Esophagus mucosa (tissue), 1 donor: ENCODE measurements around the gene STAMBP. TPM values are rescaled to one million over a fixed set of nuclear protein-coding genes. Genes with fewer than 3 reads are reported as not detected.

Experiments
- ATAC-seq: fragments of 200-7000 bp; cut with Tn5 transposase; one replicate; pipeline ENCODE4 v1.9.1; 2020
- total RNA-seq: library from RNA; stranded (reverse); gene quantifications from one replicate; pipeline ENCODE4 v1.2.4, GENCODE V29; 2023
- donor health status: DM: yes; HTN: yes; CAD: no.

STAMBP gene
- total RNA-seq, 1 donor from 2014 or later, result 33.5 TPM

- ATAC-seq, result no peak
Measured at GRCh38 chr2:73908689-73909652, 80.2 kb downstream of the STAMBP start.

- no peak for ATAC-seq
Measured at GRCh38 chr2:73910873-73911547, 82.2 kb downstream of the STAMBP start.

DNA sequence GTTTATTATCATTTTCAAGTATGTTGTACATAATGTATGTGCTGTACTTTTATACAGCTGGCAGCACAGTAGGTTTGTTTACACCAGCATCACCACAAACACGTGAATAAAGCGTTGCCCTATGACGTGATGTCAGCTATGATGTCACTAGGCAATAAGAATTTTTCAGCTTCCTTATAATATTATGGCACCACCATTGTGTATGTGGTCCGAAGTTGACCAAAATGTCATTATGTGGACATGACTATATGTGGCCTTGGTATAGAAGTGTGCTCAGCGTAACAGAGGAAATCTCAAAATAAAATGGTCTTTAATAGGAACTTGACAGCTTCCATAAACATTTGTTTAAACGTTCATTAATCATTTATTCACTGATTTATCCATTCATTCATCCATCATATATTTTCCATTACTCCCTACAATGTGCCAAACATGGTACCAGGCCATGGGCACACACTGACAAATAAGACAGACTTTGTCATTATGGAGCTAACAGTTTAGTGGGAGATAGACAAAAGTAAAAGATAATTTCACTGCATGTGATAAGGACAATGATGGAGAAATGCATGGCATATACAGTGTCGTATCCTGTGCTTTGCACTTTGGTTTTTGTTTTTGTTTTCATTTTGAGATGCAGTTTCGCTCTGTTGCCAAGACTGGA lies 82.9 kb downstream of the STAMBP start:
- no peak for ATAC-seq

DNA sequence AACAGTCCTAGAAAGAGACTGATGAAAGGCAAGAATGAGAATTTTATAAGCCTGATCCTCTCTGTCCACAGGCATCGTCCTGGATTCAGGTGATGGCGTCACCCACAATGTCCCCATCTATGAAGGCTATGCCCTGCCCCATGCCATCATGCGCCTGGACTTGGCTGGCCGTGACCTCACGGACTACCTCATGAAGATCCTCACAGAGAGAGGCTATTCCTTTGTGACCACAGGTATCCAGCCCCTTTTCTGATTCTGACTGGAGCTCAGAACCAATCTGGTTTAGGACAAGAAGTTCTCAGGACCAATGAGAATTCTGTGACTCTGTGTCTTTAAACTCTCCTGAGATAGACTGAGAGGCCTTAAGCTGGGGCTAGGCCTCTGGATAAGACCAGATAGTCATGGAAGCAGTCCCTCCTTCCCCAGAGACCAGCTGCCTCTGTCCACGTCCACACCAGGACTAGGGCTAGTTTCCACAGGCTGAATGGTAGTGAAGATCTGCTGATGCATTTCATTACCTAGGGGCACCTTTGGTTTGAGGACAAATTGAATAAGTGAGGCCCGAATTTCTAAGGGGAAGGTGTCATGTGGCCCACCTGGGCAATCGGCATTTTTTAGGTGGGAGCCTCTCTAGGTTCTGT lies 84.8 kb downstream of the STAMBP start:
- ATAC-seq, result no peak

- ATAC-seq, result no peak
Measured at GRCh38 chr2:73914667-73915066, 85.9 kb downstream of the STAMBP start.

- no peak for ATAC-seq
Measured at GRCh38 chr2:73915437-73915993, 86.8 kb downstream of the STAMBP start.

DNA sequence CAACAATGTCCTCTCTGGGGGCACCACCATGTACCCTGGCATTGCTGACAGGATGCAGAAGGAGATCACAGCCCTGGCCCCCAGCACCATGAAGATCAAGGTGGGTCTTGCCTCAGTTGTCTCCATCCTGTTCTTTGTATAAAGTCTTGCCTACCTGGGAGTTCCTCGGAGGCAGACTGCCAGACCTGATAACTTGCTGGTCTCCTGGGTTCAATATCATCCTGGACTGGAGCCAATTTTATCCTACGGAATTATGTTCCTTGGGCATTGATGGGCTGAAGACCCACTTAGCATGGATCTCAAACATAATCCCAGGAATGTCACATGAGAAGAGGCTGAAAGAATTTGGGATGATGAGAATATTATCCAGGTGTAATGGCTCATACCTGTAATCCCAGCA lies 87.9 kb downstream of the STAMBP start:
- no peak for ATAC-seq

DNA sequence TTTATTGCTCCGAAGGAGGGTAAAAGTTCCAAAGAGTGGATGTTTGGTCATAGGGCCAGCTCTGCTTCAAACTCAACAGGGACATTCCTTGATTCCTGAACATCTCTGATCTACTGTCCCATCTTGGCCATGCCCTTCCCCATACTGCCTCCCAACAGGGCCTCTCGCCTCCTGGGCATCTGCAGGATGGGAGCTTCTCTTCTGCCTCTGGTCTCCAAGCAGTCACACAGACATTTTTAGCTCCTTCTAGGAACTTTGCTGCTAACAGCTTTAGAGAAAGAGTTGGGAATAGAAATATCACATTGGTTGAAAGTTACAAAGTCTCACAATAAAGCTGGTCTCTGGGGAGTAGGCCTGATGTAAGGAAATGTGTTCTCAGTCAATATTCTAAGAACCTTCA lies 88.5 kb downstream of the STAMBP start:
- no peak for ATAC-seq

GRCh38 chr2:73917696-73918207 lies 89.0 kb downstream of the STAMBP start:
- peak; percentile 56 for ATAC-seq

DNA sequence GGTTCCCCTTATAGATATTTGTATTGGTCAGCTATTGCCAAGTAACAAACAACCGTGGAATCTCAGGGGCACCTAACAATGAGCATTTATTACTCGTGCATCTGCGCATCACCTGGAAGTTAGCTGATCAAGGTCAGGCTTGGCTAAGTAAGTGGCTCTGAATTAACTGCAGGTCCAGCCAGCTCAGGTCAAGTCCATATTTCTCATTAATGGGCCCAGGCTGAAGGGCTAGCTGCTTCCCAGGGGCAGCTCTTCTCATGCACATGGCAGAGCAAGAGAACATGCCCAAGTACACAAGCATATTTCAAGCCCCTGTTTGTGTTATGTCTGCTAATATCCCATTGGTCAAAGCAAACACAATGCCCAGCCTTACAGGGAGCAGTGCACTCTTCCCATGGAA lies 90.1 kb downstream of the STAMBP start:
- no peak for ATAC-seq

DNA sequence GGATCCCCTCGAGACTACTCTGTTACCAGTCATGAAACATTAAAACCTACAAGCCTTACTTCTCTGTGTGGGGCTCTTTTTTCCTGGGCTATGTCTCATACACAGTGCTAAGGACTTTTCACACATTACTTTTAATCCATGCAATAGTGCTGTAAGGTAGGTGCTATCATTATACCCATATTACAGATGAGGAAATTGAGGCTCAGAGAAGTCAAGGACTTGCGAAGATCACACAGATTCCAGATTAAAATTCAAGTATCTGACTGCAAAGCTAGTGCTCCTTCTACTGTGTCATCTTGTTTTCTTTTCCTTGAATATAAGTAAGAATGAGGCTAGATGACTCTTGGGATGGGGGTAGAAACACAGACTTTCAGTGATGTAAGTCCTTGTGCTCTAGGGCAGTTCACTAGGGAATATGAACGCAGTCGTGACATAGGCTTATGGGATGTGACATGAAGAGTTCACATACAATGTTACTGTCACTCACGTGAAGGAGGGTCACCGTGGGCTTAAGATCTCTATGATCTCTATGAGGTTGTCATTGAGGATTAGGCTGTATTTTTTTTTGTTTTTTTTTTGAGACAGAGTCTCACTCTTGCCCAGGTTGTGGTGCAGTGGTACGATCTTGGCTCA lies 91.0 kb downstream of the STAMBP start:
- ATAC-seq, result no peak

DNA sequence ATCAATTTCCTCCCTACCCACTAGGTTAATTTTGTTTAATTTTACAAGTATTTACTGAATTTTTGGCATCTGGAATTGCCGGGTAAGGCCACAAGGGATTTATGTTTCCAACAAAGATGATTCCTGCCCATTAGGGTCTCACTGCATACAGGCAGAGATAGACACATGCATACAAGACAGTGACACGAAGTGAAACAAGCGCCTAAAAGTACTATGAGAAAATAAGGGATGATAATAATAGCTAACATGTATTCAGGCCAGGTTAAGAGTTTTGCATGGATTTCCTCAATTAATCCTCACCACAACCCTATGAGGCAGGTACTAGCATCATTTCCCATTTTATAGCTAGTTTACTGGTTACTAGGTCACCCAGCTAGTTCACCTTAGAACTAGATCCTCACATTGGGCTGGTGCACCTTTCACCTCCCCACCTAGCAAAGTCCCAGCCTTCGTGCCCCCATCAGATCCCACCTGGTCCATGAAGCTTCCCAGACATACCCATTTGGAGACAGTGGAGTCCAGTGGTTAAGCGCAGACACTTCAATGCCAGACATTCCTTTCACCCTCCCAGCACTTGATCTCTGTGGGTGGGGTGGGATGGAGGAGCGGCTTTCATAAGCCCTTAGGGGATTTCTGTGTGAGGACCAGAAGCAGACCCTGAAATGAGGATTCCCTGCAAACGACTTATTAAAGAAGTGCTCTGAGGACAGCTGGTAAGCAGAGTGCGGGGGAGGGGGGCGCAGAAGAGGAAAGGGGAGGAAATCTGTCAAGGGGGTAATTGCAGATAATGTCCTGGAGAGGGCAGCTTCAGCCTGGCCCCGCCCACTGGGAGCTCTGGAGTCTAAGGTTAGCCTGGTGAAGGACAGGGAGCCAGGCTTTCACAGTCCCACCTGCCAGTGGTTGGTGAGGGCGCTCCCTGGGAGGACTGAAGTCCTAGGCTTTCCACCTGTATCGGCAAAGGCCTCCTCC lies 92.1 kb downstream of the STAMBP start:
- ATAC-seq, result no peak

- ATAC-seq, result no peak
Measured at GRCh38 chr2:73921581-73921980, 92.8 kb downstream of the STAMBP start.

DNA sequence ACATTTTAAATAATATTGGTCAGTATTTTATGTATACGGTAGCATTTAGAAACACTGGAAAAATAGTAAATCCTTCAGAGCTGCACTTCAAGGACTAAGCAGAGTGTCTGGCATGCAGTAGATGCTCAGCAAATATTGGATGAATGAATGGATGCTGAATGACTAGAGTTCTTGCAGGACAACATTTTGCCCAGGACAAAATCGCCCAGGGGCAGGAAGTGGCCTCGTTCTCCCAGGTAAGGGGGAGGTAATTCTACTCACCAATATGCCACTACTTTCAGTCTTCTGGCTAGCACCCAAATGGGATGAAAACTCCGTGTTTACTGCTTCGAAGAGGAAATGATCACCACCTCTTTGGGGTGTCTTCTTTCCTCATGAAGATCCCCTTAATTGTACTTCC lies 93.9 kb downstream of the STAMBP start:
- no peak for ATAC-seq

Other genes with a start within 250 kb of the STAMBP start
- not detected for gene NAT8, start 186.5 kb upstream of the STAMBP start, total RNA-seq
- gene TPRKB, start 91.6 kb upstream of the STAMBP start, total RNA-seq, result 28.3 TPM
- 28.8 TPM for gene DUSP11, start 48.9 kb upstream of the STAMBP start, total RNA-seq
- not detected for gene C2orf78, start 44.8 kb upstream of the STAMBP start, total RNA-seq
- 40.8 TPM for gene ACTG2, start 64.0 kb downstream of the STAMBP start, total RNA-seq
- gene DGUOK, start 97.9 kb downstream of the STAMBP start, total RNA-seq, result 38.3 TPM
- gene TET3, start 155.9 kb downstream of the STAMBP start, total RNA-seq, result 18.8 TPM